Natural killer cell (primary cell): ENCODE results near the gene GABRA5. TPM values are rescaled to one million over a fixed set of nuclear protein-coding genes. Genes with fewer than 3 reads are reported as not detected.

Source experiments
- ATAC-seq, 3 donors: fragments of 150-1000 bp in 2 of 3; fragments of 200-7000 bp in 1 of 3; cut with Tn5 transposase; 1 replicate in 1 of 3; 2 replicates in 2 of 3; pipeline ENCODE4 v1.10.0; 2021; ENCODE audit warnings: mild to moderate bottlenecking in 2 of 3, moderate library complexity in 2 of 3
- DNase-seq, 2 donors: peaks; one replicate each; pipeline versions ENCODE4 v3.0.0 to v3.0.0-alpha.2; 2013 to 2021; ENCODE audit warnings: mixed read lengths in 1 of 2
- H3K27ac ChIP-seq: one replicate; pipeline ENCODE4 v1.5.1; 2013; ENCODE audit warnings: mild to moderate bottlenecking, low read length
- H3K27me3 ChIP-seq: one replicate; pipeline ENCODE4 v1.6.1; 2013; ENCODE audit warnings: low read length; ENCODE audit not compliant: control insufficient read depth, insufficient read depth
- H3K36me3 ChIP-seq: one replicate; pipeline ENCODE4 v1.6.1; 2013; ENCODE audit warnings: low read length; ENCODE audit not compliant: control insufficient read depth, insufficient read depth
- H3K4me1 ChIP-seq: one replicate; pipeline ENCODE4 v1.6.1; 2013; ENCODE audit warnings: low read length; ENCODE audit not compliant: control insufficient read depth, insufficient read depth
- H3K4me3 ChIP-seq: one replicate; pipeline ENCODE4 v1.5.1; 2013; ENCODE audit warnings: low read length
- H3K9me3 ChIP-seq: one replicate; pipeline ENCODE4 v1.6.1; 2013; ENCODE audit warnings: low read length; ENCODE audit not compliant: control insufficient read depth, insufficient read depth
- H3K27ac Mint-ChIP-seq, 2 donors: one replicate each; pipeline ENCODE4 v1.8.0; 2022; ENCODE audit warnings: mild to moderate bottlenecking in 2 of 2, mixed read lengths in 2 of 2, moderate library complexity in 1 of 2
- H3K27me3 Mint-ChIP-seq, 2 donors: one replicate each; pipeline ENCODE4 v1.8.0; 2022; ENCODE audit warnings: low read depth in 2 of 2, mixed read lengths in 2 of 2
- H3K36me3 Mint-ChIP-seq: one replicate; pipeline ENCODE4 v1.8.0; 2022; ENCODE audit warnings: mixed read lengths
- H3K4me1 Mint-ChIP-seq, 2 donors: one replicate each; pipeline ENCODE4 v1.8.0; 2022; ENCODE audit warnings: mixed read lengths in 2 of 2
- H3K4me3 Mint-ChIP-seq: one replicate; pipeline ENCODE4 v1.8.0; 2022; ENCODE audit warnings: mild to moderate bottlenecking, moderate library complexity, mixed read lengths
- H3K9me3 Mint-ChIP-seq, 2 donors: one replicate each; pipeline ENCODE4 v1.8.0; 2022; ENCODE audit warnings: mixed read lengths in 2 of 2
- CTCF ChIP-seq: fragments of 200-600 bp; IDR thresholded peaks from one replicate; pipeline ENCODE4 v1.8.0; 2022; ENCODE audit warnings: antibody characterized with exemption
- whole genome bisulfite sequencing: methylation state at CpG from one replicate; pipeline ENCODE4 v1.1.7; 2013; ENCODE audit warnings: missing lambda C conversion rate; ENCODE audit not compliant: insufficient coverage; 5-methylcytosine and 5-hydroxymethylcytosine counted together
- intact Hi-C: fragments of 100-400 bp; cut with micrococcal nuclease; formaldehyde crosslinking; loops from one replicate; pipeline ENCODE4 v1.14.2; 2022
- total RNA-seq, 4 donors: library from RNA; stranded (reverse); fragments of 120-200 nt in 1 of 4; gene quantifications; one replicate each; pipeline versions ENCODE4 v1.2.3 to v1.2.4, GENCODE V29; 2013 to 2022

GABRA5 gene
- total RNA-seq, 3 donors from 2014 or later (not counting 1 experiment from before 2014, with no cell fraction given), result not detected

- Mint-ChIP-seq H3K9me3 (peaks cover 8 to 15% of the 10 kb centered on the region in 2 donors), H3K4me1 (no peaks in the 10 kb centered on the region), H3K36me3 (no peaks in the 10 kb centered on the region), H3K27ac (no peak overlapping the region), H3K4me3 (no peak overlapping the region), H3K27me3 (no peaks in the 10 kb centered on the region)
- Histone ChIP-seq H3K27ac (no peak overlapping the region), H3K27me3 (no peaks in the 10 kb centered on the region), H3K36me3 (no peaks in the 10 kb centered on the region), H3K4me1 (no peaks in the 10 kb centered on the region), H3K4me3 (no peak overlapping the region), H3K9me3 (peaks cover 6% of the 10 kb centered on the region)
- ATAC-seq (no peak), DNase-seq (no peak)
- intact Hi-C loops, result no loop called here
- 72% methylated on average over 10 of the region's 10 CpGs for WGBS
- TF ChIP-seq CTCF, result no peak
Observed at GRCh38 chr15:26841514-26841913, 25.3 kb upstream of the GABRA5 start.

DNA sequence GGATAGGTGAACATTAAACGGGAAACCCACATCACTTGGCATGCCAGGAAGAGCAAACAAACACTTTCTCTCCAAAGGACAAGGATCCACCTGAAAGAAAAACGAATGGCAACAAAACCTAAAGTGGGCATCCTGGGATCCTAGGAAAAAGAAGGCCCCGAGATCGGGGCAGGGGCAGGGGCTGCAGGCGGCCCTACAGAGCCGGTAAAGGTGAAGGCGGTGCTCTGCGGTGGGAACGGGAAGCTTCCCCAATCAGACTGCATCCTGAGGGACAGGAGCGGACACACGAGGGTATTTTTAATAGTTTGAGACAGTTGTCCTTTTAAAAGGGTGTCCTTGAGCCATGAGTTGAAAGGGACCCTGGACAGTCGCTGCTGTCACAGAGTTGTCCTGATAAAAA is 24.9 kb upstream of the GABRA5 start:
- ATAC-seq (no peak), DNase-seq (no peak)
- Mint-ChIP-seq H3K4me3 (no peak overlapping the region), H3K36me3 (no peaks in the 10 kb centered on the region), H3K4me1 (no peaks in the 10 kb centered on the region), H3K27ac (no peak overlapping the region), H3K27me3 (no peaks in the 10 kb centered on the region), H3K9me3 (peaks cover 10 to 18% of the 10 kb centered on the region in 2 donors)
- 55% methylated on average over 12 of the region's 12 CpGs for WGBS
- Histone ChIP-seq H3K4me1 (no peaks in the 10 kb centered on the region), H3K4me3 (no peak overlapping the region), H3K9me3 (peaks cover 6% of the 10 kb centered on the region), H3K27ac (no peak overlapping the region), H3K27me3 (no peaks in the 10 kb centered on the region), H3K36me3 (no peaks in the 10 kb centered on the region)
- TF ChIP-seq CTCF, result no peak
- intact Hi-C loops, result no loop called here

GRCh38 chr15:26842391-26842790 is 24.5 kb upstream of the GABRA5 start:
- Histone ChIP-seq H3K4me3 (no peak overlapping the region), H3K9me3 (peaks cover 6% of the 10 kb centered on the region), H3K36me3 (no peaks in the 10 kb centered on the region), H3K27ac (no peak overlapping the region), H3K4me1 (no peaks in the 10 kb centered on the region), H3K27me3 (no peaks in the 10 kb centered on the region)
- 84% methylated on average over 9 of the region's 11 CpGs for WGBS
- H3K4me3 Mint-ChIP-seq, result no peak overlapping the region
- H3K36me3 Mint-ChIP-seq, result no peaks in the 10 kb centered on the region
- intact Hi-C loops, result no loop called here
- no peak for TF ChIP-seq CTCF
- ATAC-seq, result no peak
- no peak overlapping the region for H3K27ac Mint-ChIP-seq
- no peak for DNase-seq
- H3K9me3 Mint-ChIP-seq, result peaks cover 9 to 16% of the 10 kb centered on the region in 2 donors
- H3K27me3 Mint-ChIP-seq, result no peaks in the 10 kb centered on the region
- no peaks in the 10 kb centered on the region for H3K4me1 Mint-ChIP-seq

- intact Hi-C loops, result no loop called here
- Mint-ChIP-seq H3K9me3 (peaks cover 14 to 18% of the 10 kb centered on the region in 2 donors), H3K27ac (no peak overlapping the region), H3K4me1 (no peaks in the 10 kb centered on the region), H3K27me3 (no peaks in the 10 kb centered on the region), H3K36me3 (no peaks in the 10 kb centered on the region), H3K4me3 (no peak overlapping the region)
- Histone ChIP-seq H3K27me3 (no peaks in the 10 kb centered on the region), H3K4me3 (no peak overlapping the region), H3K9me3 (no peaks in the 10 kb centered on the region), H3K4me1 (no peaks in the 10 kb centered on the region), H3K36me3 (no peaks in the 10 kb centered on the region), H3K27ac (no peak overlapping the region)
- no peak for DNase-seq
- no peak for ATAC-seq
- TF ChIP-seq CTCF, result no peak
Observed at GRCh38 chr15:26844901-26845300, 22.0 kb upstream of the GABRA5 start.
